Measurements from ENCODE around the gene NCF4.

The NCF4 gene

GRCh38 chr22:36860821-36861659, at the start of gene NCF4:
NCF4 (plus strand) TSS chr22:36861006; CDS start chr22:36861172, 166 bp downstream.
- no peak for DNase-seq

GRCh38 chr22:36811094-36811800, 49.6 kb upstream of the NCF4 start:
- DNase-seq, result no peak

GRCh38 chr22:36814801-36815200, 46.0 kb upstream of the NCF4 start:
- DNase-seq, result no peak

DNA sequence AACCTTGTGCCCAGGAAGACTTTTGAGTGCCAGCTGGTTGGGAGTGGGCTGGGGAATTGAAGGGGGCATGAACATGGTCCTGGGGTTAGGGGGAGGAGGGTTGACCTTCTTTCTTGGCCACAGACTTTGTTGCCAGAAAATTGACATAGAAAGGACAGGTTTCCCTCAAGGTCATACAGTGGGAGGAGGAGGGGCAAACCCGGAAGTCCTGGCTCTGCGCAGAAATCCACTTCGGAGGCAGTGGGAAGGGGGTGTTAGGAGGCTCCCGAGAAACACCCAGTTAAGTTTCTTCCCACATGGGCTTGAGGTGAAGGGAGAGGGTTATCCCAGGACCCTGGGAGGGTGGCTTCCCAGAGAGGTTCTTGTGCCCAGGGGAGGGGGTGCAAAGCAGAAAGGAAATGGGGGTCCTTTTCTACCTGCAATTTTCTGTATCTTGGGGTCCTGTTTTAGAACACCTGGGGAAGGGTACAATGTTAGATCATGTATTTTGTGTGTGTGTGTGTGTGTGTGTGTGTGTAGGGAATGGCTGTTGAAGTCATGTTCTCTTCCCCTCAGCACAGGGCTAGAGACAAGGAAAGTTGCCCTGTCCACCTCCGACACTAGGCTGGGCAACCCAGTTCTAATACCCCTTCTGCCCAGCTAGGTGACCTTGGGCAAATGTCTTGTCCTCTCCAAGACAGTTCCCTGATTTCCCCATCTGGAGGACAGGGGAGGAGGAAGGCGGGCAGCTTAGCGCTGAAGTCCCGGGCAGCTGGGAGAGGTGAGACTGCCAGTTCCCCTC, 45.1 kb upstream of the NCF4 start:
- DNase-seq, result no peak

- DNase-seq, result no peak
Measured at GRCh38 chr22:36816339-36816635, 44.5 kb upstream of the NCF4 start.

DNA sequence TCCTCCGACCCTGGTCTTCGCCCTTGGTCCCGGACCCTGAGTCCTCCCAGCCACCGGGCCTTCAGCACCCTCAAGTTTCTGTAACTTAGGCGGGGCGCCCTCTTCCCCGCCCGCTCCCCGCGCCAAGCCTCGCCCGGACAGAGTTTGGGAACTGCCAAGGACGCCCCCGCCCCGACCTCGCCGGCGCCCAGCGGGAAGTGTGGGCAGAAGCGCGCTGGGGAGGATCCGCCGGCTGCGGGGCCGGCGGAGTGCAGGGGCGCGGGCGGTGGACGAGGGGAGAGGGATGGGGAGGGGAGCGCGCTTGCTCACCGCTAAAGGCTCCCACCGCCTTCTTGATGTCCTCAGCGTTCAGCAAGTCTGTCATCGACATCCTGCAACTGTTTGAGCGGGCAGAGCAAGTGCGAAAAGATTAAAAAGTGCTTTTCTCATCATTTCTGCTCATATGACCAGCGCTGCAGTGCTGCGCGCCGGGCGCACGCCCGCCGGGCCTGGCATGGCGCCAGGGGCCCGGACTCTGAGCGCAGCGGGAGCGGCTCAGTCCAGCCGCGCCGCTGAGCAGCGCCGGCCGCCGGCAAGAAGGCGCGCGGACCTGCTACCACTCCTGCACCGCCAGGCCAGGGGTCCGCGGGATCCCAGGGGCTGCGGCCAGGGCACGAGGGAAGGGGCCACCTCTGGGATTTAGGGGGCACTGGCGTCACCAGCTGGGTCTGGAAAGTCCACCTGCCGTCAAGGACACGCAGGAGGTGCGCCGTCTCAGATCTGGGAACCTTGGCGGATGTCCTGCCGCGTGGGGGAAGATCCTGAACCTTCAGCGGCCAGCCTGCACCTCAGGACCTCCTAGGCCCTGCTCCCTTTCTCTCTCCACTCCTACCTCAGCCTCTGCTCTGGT, 43.9 kb upstream of the NCF4 start, which contains the start of gene PVALB:
Gene PVALB, minus strand, starts transcription at position 400 of the 889 bp plus-strand sequence. Its CDS starts 30 bp downstream, at position 370.
- no peak for DNase-seq

DNA sequence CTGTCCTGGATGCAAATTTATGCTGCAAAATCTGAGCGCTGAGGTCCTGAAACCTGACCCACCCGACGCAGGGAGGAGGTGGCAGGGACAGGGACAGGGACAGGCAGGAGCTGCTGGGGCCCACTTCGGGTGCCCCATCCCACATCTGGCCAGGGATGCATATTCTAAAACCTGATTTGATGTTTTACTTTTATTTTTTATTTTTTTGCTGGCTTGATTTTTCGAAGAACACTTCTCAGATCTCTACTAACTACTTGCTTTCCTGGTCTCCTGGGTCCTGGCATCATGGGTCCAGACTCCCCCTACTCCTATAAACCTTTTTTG, 43.3 kb upstream of the NCF4 start:
- DNase-seq, result no peak

- no peak for DNase-seq
Measured at GRCh38 chr22:36818010-36818642, 42.7 kb upstream of the NCF4 start.

DNA sequence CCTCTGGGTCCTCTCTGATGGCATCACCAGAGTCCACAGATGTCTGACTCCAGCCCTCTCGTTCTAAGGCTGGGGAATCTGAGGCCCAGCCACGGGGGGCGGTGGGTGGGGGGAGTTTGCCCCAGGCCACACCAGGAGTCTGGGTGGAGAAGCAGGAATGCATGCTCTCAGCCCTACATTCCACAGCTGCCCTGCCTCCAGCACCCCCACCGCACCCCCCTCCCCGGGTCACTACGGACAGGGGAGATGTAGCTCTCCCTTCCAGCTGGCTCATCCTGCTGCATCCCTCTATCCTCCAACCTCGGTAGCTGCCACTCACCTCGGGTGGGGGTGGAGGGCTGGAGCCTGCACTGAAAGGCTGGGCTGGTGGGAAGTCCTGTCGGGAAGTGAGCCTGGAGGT, 41.7 kb upstream of the NCF4 start:
- no peak for DNase-seq

- DNase-seq, result no peak
Measured at GRCh38 chr22:36822581-36822980, 38.2 kb upstream of the NCF4 start.

DNA sequence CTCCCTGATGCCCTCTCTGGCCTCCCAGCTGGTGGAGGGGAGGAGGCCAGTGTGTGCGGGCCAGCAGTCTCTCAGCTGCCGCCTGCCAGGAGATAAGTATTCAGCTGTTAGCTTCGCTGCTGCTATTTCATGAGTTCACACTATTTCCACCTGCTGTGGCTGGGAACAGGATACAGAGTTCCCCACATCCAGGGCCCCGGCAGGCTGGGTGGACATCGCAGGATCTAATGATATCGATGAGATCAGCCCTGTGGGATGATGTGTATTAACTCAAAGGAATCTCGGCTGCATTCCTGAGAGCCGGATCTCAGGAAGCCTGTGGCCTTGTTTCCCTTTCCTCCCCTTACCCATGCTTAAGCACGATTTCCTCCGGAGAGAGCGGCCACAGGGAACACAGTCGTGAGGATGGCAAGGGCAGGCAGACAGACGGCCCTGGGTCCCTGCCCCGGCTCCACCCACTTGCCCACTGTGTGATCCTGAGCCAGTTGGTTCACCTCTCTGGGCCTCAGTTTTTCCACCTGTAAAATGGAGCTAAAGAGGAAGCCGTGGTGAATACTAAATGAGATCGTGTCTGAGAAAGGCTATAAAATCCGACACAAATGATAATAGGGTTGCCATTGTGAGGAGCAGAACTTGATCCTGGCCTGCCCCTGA, 37.5 kb upstream of the NCF4 start:
- no peak for DNase-seq

- DNase-seq, result no peak
Measured at GRCh38 chr22:36824655-36825054, 36.2 kb upstream of the NCF4 start.

DNA sequence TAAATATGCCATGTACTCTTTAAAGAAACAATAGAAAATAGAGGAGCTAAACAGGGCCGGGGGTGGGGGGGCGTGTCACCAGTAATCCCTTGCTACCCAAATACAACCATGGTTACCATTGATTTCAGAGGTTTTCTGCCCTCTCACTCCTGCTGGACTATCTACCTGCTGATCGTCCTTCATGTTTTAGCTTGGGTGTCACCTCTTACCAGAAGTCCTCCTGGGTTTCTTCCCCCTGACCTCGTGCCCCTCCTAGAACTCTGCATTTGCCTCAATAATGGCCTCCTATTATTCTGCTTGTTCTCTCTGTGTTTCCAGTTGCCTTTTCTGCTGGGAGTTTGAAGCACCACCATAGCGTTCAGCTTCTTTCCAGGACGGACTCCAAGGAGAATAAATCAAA, 34.5 kb upstream of the NCF4 start:
- no peak for DNase-seq

GRCh38 chr22:36828815-36829214, 32.0 kb upstream of the NCF4 start:
- no peak for DNase-seq

GRCh38 chr22:36829370-36830002, 31.3 kb upstream of the NCF4 start:
- DNase-seq, result no peak

DNA sequence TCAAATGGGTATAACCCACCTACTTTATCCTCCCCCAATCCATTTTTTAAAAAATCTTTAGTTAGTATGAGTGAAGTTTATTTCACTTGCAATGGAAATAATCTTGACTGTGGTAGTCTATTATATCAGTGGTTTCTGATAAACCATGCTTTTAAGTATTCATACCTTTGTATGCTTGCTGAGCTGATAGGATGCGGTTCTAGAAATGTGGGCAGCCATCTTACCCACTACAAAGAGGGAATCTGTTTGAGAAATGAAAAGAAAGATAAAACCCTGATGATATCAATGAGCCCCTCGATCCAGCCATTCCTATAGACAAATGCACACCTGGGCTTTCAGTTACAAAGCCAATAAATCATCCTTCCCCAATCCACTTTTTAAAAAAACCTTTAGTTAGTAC, 30.2 kb upstream of the NCF4 start:
- no peak for DNase-seq

- DNase-seq, result no peak
Measured at GRCh38 chr22:36831206-36831605, 29.6 kb upstream of the NCF4 start.

DNA sequence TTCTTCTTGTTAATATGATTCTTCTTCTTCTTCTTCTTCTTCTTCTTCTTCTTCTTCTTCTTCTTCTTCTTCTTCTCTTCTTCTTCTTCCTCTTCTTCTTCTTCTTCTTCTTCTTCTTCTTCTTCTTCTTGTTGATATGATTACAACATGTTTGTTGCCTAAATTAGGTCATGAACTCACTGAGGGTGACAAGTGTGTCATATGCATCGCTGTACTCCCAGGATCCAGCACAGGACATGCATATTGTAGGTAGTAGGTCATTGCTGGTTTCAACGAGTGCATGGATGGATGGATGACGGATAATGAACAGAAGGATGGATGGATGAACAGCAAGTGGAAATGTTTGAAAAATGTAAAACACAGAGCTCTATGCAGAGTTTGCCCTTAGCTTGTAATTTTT, 29.1 kb upstream of the NCF4 start:
- no peak for DNase-seq

- no peak for DNase-seq
Measured at GRCh38 chr22:36833073-36833472, 27.7 kb upstream of the NCF4 start.

DNA sequence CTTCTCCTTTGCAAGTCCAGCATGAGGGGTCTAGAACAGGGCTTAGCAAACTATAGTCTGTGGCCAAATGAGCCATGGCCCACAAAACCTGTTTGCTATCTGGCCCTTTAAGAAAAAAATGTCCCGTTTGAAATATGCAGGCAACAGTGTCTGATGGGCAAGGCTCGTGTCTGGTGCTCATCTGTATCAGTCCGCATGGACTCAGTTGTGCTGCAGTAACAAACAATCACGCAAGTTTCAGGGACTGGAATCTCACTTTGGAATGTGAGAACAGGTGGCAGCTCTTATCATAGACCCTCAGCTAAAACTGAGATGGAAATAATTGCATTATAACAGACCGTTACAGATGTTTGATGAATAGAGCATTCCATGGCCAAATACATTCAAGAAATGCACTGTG, 24.9 kb upstream of the NCF4 start:
- no peak for DNase-seq

Measured in NCI-H1092 (cell line).